IMR-90 (cell line): ENCODE data around the gene EPB41L1. TPM values are rescaled to one million over a fixed set of nuclear protein-coding genes. Genes with fewer than 3 reads are reported as not detected.

Experiments used
- ATAC-seq: fragments of 200-7000 bp; cut with Tn5 transposase; 2 replicates; pipeline ENCODE4 v1.9.1; 2020; ENCODE audit warnings: low read depth, mild to moderate bottlenecking, moderate library complexity
- BruUV-seq: library from RNA; stranded (reverse); fragments of 400-500 nt; replicated peaks from 2 replicates; lab custom pipeline; 2021; lab: Mats Ljungman, UMichigan
- CTCF ChIA-PET: fragments of 300-600 bp; formaldehyde crosslinking; extraction: SDS; loops from one replicate; lab custom pipeline; 2021; ENCODE audit warnings: antibody characterized with exemption; lab: Yijun Ruan, JAX
- POLR2A ChIA-PET: fragments of 300-600 bp; sonication (Branson Sonifier 250); formaldehyde crosslinking; loops from one replicate; lab custom pipeline; 2022; ENCODE audit warnings: antibody characterized with exemption; ENCODE audit not compliant: unreplicated experiment; lab: Charles Lee
- DNase-seq: peaks from one replicate; pipeline ENCODE4 v3.0.0; 2013
- H2AFZ ChIP-seq: replicated peaks from 2 replicates; pipeline ENCODE3; 2013; ENCODE audit warnings: low read length, mild to moderate bottlenecking; ENCODE audit not compliant: poor library complexity
- H2AK5ac ChIP-seq: 2 replicates; pipeline ENCODE4 v1.6.1; 2013; ENCODE audit warnings: low read depth, low read length, inconsistent platforms
- H2AK9ac ChIP-seq: replicated peaks from 2 replicates; pipeline ENCODE3; 2013; ENCODE audit warnings: mild to moderate bottlenecking, low read depth, low read length, moderate library complexity; ENCODE audit not compliant: poor library complexity
- H2BK120ac ChIP-seq: 2 replicates; pipeline ENCODE4 v1.6.1; 2013; ENCODE audit warnings: low read depth, low read length, inconsistent platforms
- H2BK15ac ChIP-seq: 3 replicates; pipeline ENCODE4 v1.6.1; 2013; ENCODE audit warnings: low read depth, low read length, inconsistent platforms
- H2BK20ac ChIP-seq: 2 replicates; pipeline ENCODE4 v1.6.1; 2013; ENCODE audit warnings: low read depth, mild to moderate bottlenecking, inconsistent platforms, low read length, moderate library complexity
- H2BK5ac ChIP-seq: 2 replicates; pipeline ENCODE4 v1.6.1; 2013; ENCODE audit warnings: mild to moderate bottlenecking, low read depth, low read length, inconsistent platforms; ENCODE audit not compliant: poor library complexity, severe bottlenecking
- H3K14ac ChIP-seq: replicated peaks from 2 replicates; pipeline ENCODE4 v1.6.1; 2013; ENCODE audit warnings: low read depth, low read length, inconsistent platforms
- H3K18ac ChIP-seq: 2 replicates; pipeline ENCODE4 v1.6.1; 2013; ENCODE audit warnings: low read depth, low read length, control low read depth
- H3K23ac ChIP-seq: 2 replicates; pipeline ENCODE4 v1.6.1; 2013; ENCODE audit warnings: low read depth, low read length, inconsistent platforms
- H3K27ac ChIP-seq: 2 replicates; pipeline ENCODE4 v1.5.1; 2013; ENCODE audit warnings: mild to moderate bottlenecking, control low read depth, low read length; ENCODE audit not compliant: insufficient read depth
- H3K27me3 ChIP-seq: 2 replicates; pipeline ENCODE4 v1.6.1; 2013; ENCODE audit warnings: low read length; ENCODE audit not compliant: control insufficient read depth, insufficient read depth
- H3K36me3 ChIP-seq: 2 replicates; pipeline ENCODE4 v1.6.1; 2013; ENCODE audit warnings: low read length, mixed read lengths; ENCODE audit not compliant: control insufficient read depth, insufficient read depth
- H3K4ac ChIP-seq: 2 replicates; pipeline ENCODE4 v1.6.1; 2013; ENCODE audit warnings: low read depth, low read length, inconsistent platforms
- H3K4me1 ChIP-seq: 2 replicates; pipeline ENCODE4 v1.6.1; 2013; ENCODE audit warnings: low read length, mixed read lengths; ENCODE audit not compliant: control insufficient read depth, insufficient read depth
- H3K4me2 ChIP-seq: 2 replicates; pipeline ENCODE4 v1.6.1; 2013; ENCODE audit warnings: low read depth, mild to moderate bottlenecking, control low read depth, low read length, moderate library complexity
- H3K4me3 ChIP-seq: 2 replicates; pipeline ENCODE4 v1.5.1; 2013; ENCODE audit warnings: low read depth, mild to moderate bottlenecking, control low read depth, low read length, moderate library complexity; ENCODE audit not compliant: insufficient read depth
- H3K56ac ChIP-seq: 2 replicates; pipeline ENCODE4 v1.6.1; 2013; ENCODE audit warnings: low read length, inconsistent platforms; ENCODE audit not compliant: insufficient read depth; ENCODE audit errors: extremely low read depth
- H3K79me1 ChIP-seq, 2 experiments: 2 replicates each; pipeline ENCODE4 v1.6.1; 2013; ENCODE audit warnings: low read length in 2 of 2, inconsistent platforms in 1 of 2, low read depth in 1 of 2
- H3K9ac ChIP-seq: 2 replicates; pipeline ENCODE4 v1.6.1; 2013; ENCODE audit warnings: low read depth, low read length, control low read depth
- H3K9me1 ChIP-seq: 2 replicates; pipeline ENCODE4 v1.6.1; 2013; ENCODE audit warnings: low read length, inconsistent platforms; ENCODE audit not compliant: insufficient read depth
- H3K9me3 ChIP-seq: 2 replicates; pipeline ENCODE4 v1.6.1; 2013; ENCODE audit warnings: low read length; ENCODE audit not compliant: control insufficient read depth, insufficient read depth
- H4K20me1 ChIP-seq: 2 replicates; pipeline ENCODE4 v1.6.1; 2013; ENCODE audit warnings: low read length, inconsistent platforms; ENCODE audit not compliant: insufficient read depth
- H4K5ac ChIP-seq: 2 replicates; pipeline ENCODE4 v1.6.1; 2013; ENCODE audit warnings: mild to moderate bottlenecking, low read depth, low read length, control low read depth
- H4K8ac ChIP-seq, 2 experiments: 2 replicates each; pipeline ENCODE4 v1.6.1; 2013; ENCODE audit warnings: low read depth in 2 of 2, low read length in 2 of 2, control low read depth in 1 of 2, inconsistent platforms in 1 of 2
- H4K91ac ChIP-seq: 2 replicates; pipeline ENCODE4 v1.6.1; 2013; ENCODE audit warnings: low read depth, low read length, inconsistent platforms; ENCODE audit not compliant: insufficient read depth
- BHLHE40 ChIP-seq: fragments of 150-350 bp; IDR thresholded peaks from 2 replicates; pipeline ENCODE4 v1.6.1; 2016; ENCODE audit warnings: mild to moderate bottlenecking, low read depth, low read length
- CEBPB ChIP-seq: IDR thresholded peaks from 2 replicates; pipeline ENCODE4 v1.6.1; 2012; ENCODE audit warnings: low read depth, low read length, improper control_type of control experiment
- CHD1 ChIP-seq: IDR thresholded peaks from 2 replicates; pipeline ENCODE4 v1.6.1; 2012; ENCODE audit warnings: low read depth, low read length, improper control_type of control experiment
- CTCF ChIP-seq: conservative IDR thresholded peaks from 2 replicates; pipeline ENCODE4 v1.5.1; 2012; ENCODE audit warnings: mild to moderate bottlenecking, low read depth, low read length, improper control_type of control experiment
- ELK1 ChIP-seq: fragments of 150-350 bp; IDR thresholded peaks from 2 replicates; pipeline ENCODE4 v1.6.1; 2016; ENCODE audit warnings: low read depth, mild to moderate bottlenecking, low read length, moderate library complexity, borderline replicate concordance
- FOS ChIP-seq: fragments of 150-350 bp; IDR thresholded peaks from 2 replicates; pipeline ENCODE4 v1.6.1; 2016; ENCODE audit warnings: low read depth, low read length
- MAFK ChIP-seq: IDR thresholded peaks from 2 replicates; pipeline ENCODE4 v1.6.1; 2012; ENCODE audit warnings: low read depth, low read length, improper control_type of control experiment
- MAZ ChIP-seq: IDR thresholded peaks from 2 replicates; pipeline ENCODE4 v1.6.1; 2012; ENCODE audit warnings: low read depth, mild to moderate bottlenecking, low read length, improper control_type of control experiment, moderate library complexity, borderline replicate concordance
- MXI1 ChIP-seq: IDR thresholded peaks from 2 replicates; pipeline ENCODE4 v1.6.1; 2012; ENCODE audit warnings: low read depth, mild to moderate bottlenecking, low read length, moderate library complexity, borderline replicate concordance
- NFE2L2 ChIP-seq: fragments of 150-350 bp; IDR thresholded peaks from 2 replicates; pipeline ENCODE4 v1.6.1; 2016; ENCODE audit warnings: low read depth, mild to moderate bottlenecking, low read length
- POLR2A ChIP-seq: IDR thresholded peaks from 2 replicates; pipeline ENCODE4 v1.6.1; 2012; ENCODE audit warnings: mild to moderate bottlenecking, low read depth, low read length
- RAD21 ChIP-seq: IDR thresholded peaks from 2 replicates; pipeline ENCODE4 v1.6.1; 2012; ENCODE audit warnings: low read length, improper control_type of control experiment
- RCOR1 ChIP-seq: IDR thresholded peaks from 2 replicates; pipeline ENCODE4 v1.6.1; 2012; ENCODE audit warnings: mild to moderate bottlenecking, low read length, improper control_type of control experiment; ENCODE audit not compliant: insufficient replicate concordance
- RFX5 ChIP-seq: IDR thresholded peaks from 2 replicates; pipeline ENCODE4 v1.8.0; 2012; ENCODE audit warnings: low read depth, mild to moderate bottlenecking, low read length, moderate library complexity
- SMC3 ChIP-seq: fragments of 150-350 bp; IDR thresholded peaks from 2 replicates; pipeline ENCODE4 v1.6.1; 2016; ENCODE audit warnings: low read depth, mild to moderate bottlenecking, antibody characterized with exemption, low read length, moderate library complexity
- whole genome bisulfite sequencing, 2 experiments: methylation state at CpG; one replicate each; pipeline versions ENCODE4 v1.1.5 to v1.1.7; 2013; ENCODE audit warnings: missing lambda C conversion rate in 2 of 2; ENCODE audit not compliant: insufficient read length in 1 of 2; ENCODE audit errors: extremely low coverage in 2 of 2; 5-methylcytosine and 5-hydroxymethylcytosine counted together
- dilution Hi-C: fragments of 300-500 bp; cut with HindIII; formaldehyde crosslinking; loops from one replicate; pipeline ENCODE4 v1.14.3; 2018; ENCODE audit warnings: low sequenced_read_pairs; ENCODE audit not compliant: unreplicated experiment
- in situ Hi-C: fragments of 300-500 bp; cut with MboI; formaldehyde crosslinking; loops from 3 replicates; pipeline ENCODE4 v1.14.3; 2019; ENCODE audit warnings: low sequenced_read_pairs, inconsistent platforms, mixed read lengths
- intact Hi-C: fragments of 100-400 bp; cut with micrococcal nuclease; formaldehyde crosslinking; loops from 2 replicates; pipeline ENCODE4 v1.10.0; 2022
- polyA plus RNA-seq, 3 experiments: library from polyadenylated mRNA; depleted of rRNA; stranded (reverse); fragments of >200 nt; gene quantifications; 2 replicates each; pipeline ENCODE4 v1.2.3, GENCODE V29; 2012; ENCODE audit warnings: low replicate concordance in 1 of 3
- total RNA-seq: library from RNA; depleted of rRNA; stranded (reverse); fragments of >200 nt; gene quantifications from 2 replicates; pipeline ENCODE4 v1.2.3, GENCODE V29; 2012
- TF ChIP-seq, protein P1 (sequence below): fragments of 150-350 bp; IDR thresholded peaks from 2 replicates; pipeline ENCODE4 v1.6.1; 2017; ENCODE audit warnings: mild to moderate bottlenecking, antibody characterized with exemption, low read length, low read depth

The EPB41L1 gene
- total and polyA plus RNA-seq, 2 of the 4 experiments (the other 2 are of a cell fraction): 12.5 to 33.7 TPM

DNA sequence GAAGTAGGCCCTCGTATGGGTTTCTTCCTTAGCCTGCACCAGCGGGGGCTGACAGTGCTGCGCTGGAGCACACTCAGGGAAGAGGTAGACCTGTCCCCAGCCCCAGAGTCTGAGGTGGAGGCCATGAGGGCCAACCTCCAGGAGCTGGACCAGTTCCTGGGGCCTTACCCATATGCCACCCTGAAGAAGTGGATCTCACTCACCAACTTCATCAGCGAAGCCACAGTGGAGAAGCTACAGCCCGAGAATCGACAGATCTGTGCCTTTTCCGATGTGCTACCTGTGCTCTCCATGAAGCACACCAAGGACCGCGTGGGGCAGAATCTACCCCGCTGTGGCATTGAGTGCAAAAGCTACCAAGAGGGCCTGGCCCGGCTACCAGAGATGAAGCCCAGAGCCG lies 85.5 kb downstream of the EPB41L1 start:
- Histone ChIP-seq H2BK20ac (no peak overlapping the region), H3K4me2 (no peak overlapping the region), H4K20me1 (peaks cover 12% of the 10 kb centered on the region; the same call in 1 of the 2 replicates), H3K79me1 (peaks cover 19 to 63% of the 10 kb centered on the region in 2 experiments), H2AK9ac (no peak overlapping the region), H3K9me3 (no peaks in the 10 kb centered on the region), H2BK120ac (no peak overlapping the region), H3K9me1 (0 out of 2 replicates have a peak, but pooled peaks cover 7% of the 10 kb centered on the region), H2AFZ (no peak overlapping the region), H2AK5ac (no peak overlapping the region), H2BK5ac (no peak overlapping the region), H3K23ac (no peak overlapping the region), H3K56ac (no peak overlapping the region), H3K14ac (no peak overlapping the region), H2BK15ac (no peak overlapping the region), H4K91ac (no peak overlapping the region), H3K4me3 (no peak overlapping the region), H3K4ac (no peak overlapping the region), H4K5ac (no peak overlapping the region), H3K36me3 (peaks cover 24% of the 10 kb centered on the region), H3K18ac (no peak overlapping the region), H3K27me3 (no peaks in the 10 kb centered on the region), H3K4me1 (peaks cover 7% of the 10 kb centered on the region), H4K8ac (no peak overlapping the region), H3K9ac (no peak overlapping the region), H3K27ac (no peak overlapping the region)
- ATAC-seq: no peak
- no TSS peak for BruUV-seq
- no peak for TF ChIP-seq BHLHE40
- TF ChIP-seq ELK1: no peak
- TF ChIP-seq, protein P1, sequence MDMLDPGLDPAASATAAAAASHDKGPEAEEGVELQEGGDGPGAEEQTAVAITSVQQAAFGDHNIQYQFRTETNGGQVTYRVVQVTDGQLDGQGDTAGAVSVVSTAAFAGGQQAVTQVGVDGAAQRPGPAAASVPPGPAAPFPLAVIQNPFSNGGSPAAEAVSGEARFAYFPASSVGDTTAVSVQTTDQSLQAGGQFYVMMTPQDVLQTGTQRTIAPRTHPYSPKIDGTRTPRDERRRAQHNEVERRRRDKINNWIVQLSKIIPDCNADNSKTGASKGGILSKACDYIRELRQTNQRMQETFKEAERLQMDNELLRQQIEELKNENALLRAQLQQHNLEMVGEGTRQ: no peak
- no peak for TF ChIP-seq RFX5
- TF ChIP-seq POLR2A: no peak
- TF ChIP-seq FOS: no peak
- TF ChIP-seq RAD21: no peak
- TF ChIP-seq NFE2L2: no peak
- TF ChIP-seq MXI1: no peak
- TF ChIP-seq CEBPB: no peak
- no peak for TF ChIP-seq MAZ
- no peak for TF ChIP-seq MAFK
- TF ChIP-seq SMC3: no peak
- TF ChIP-seq RCOR1: no peak
- TF ChIP-seq CHD1: no peak
- no peak for TF ChIP-seq CTCF
- dilution Hi-C loops: no loop called here
- POLR2A ChIA-PET: interaction anchor here (0.6 kb wide), 1 partner anchor 227 kb away, joined by 3 read pairs; no protein-coding TSS in a partner anchor
- 100% methylated on average over 1 of the region's 12 CpGs; no CpG with 5 or more reads in 1 of the 2 experiments for WGBS, 2 experiments
- CTCF ChIA-PET: no interaction called here
- intact Hi-C loops: no loop called here
- DNase-seq: no peak
- in situ Hi-C loops: no loop called here
